Activated CD4-positive, alpha-beta T cell treated with anti-CD3 and anti-CD28 coated beads, Interleukin-2, amount 10 ng/mL, durations not matched to agents 24 days and 14 days (primary cell): ENCODE data around the gene LTBP1. TPM values are rescaled to one million over a fixed set of nuclear protein-coding genes. Genes with fewer than 3 reads are reported as not detected.

Source experiments
- DNase-seq: peaks from one replicate; pipeline ENCODE4 v3.0.0; 2022
- H3K27ac Mint-ChIP-seq: one replicate; pipeline ENCODE4 v1.8.0; 2022; ENCODE audit warnings: mild to moderate bottlenecking, mixed read lengths
- H3K27me3 Mint-ChIP-seq: one replicate; pipeline ENCODE4 v1.8.0; 2022; ENCODE audit warnings: mixed read lengths
- H3K36me3 Mint-ChIP-seq: one replicate; pipeline ENCODE4 v1.8.0; 2022; ENCODE audit warnings: low read depth, mild to moderate bottlenecking, mixed read lengths
- H3K4me1 Mint-ChIP-seq: one replicate; pipeline ENCODE4 v1.8.0; 2021; ENCODE audit warnings: mixed read lengths
- H3K4me3 Mint-ChIP-seq: one replicate; pipeline ENCODE4 v1.8.0; 2022; ENCODE audit warnings: mild to moderate bottlenecking, moderate library complexity, mixed read lengths
- H3K9me3 Mint-ChIP-seq: one replicate; pipeline ENCODE4 v1.8.0; 2021; ENCODE audit warnings: mixed read lengths
- intact Hi-C: fragments of 100-400 bp; cut with micrococcal nuclease; formaldehyde crosslinking; loops from one replicate; pipeline ENCODE4 v1.15.1; 2023
- total RNA-seq: library from RNA; stranded (reverse); gene quantifications from 2 replicates; pipeline ENCODE4 v1.2.3, GENCODE V29; 2022

The LTBP1 gene
- total RNA-seq, 1 donor from 2014 or later = 0.21 TPM

DNA sequence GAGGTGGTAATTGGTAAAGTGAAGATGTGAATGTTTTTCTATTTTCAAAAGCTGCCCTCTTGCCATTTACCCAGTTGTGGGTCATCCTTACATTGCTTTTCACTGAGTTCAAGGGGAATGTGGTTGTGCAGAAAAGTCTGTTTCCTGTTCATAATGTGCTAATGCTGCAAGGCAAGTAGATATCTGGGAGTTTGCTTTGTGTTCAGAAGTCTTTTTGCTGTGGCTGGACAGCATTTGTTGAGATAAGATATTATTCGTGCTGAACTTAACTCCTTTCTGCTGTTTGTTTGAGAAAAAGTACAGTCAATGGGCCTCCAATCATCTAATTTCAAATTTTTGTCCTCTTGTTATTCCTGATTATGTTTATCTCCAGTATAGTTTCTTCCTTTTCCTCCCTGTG, 263.2 kb downstream of the LTBP1 start:
- no peaks in the 10 kb centered on the region for H3K36me3 Mint-ChIP-seq
- H3K4me1 Mint-ChIP-seq = peaks cover 3% of the 10 kb centered on the region
- no peak overlapping the region for H3K27ac Mint-ChIP-seq
- H3K27me3 Mint-ChIP-seq = peaks cover 1% of the 10 kb centered on the region
- intact Hi-C loops = no loop called here
- no peak for DNase-seq
- no peaks in the 10 kb centered on the region for H3K9me3 Mint-ChIP-seq
- H3K4me3 Mint-ChIP-seq = no peak overlapping the region

DNA sequence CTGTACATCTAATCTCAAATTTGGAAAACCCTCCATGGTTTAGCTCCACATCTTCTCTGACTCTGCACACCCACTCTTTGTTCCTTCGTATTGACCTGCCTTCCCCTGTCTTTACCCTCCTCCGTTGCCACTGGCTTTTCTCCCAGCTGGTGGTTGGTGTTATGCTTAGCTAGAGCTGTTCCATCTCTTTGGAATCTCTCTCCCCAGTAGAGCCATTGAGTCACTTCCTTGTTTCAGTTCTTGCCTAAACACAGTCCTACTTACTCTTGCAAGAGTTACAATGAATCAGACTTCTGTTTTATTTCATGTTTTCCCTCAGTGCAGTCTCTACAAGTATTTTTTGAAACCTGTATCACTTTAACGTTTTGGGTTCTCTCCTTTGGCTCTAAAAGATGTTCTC, 263.9 kb downstream of the LTBP1 start:
- DNase-seq = no peak
- Mint-ChIP-seq H3K27ac (no peak overlapping the region), H3K27me3 (peaks cover 1% of the 10 kb centered on the region), H3K9me3 (no peaks in the 10 kb centered on the region), H3K4me1 (peaks cover 3% of the 10 kb centered on the region), H3K36me3 (no peaks in the 10 kb centered on the region), H3K4me3 (no peak overlapping the region)
- intact Hi-C loops = no loop called here

DNA sequence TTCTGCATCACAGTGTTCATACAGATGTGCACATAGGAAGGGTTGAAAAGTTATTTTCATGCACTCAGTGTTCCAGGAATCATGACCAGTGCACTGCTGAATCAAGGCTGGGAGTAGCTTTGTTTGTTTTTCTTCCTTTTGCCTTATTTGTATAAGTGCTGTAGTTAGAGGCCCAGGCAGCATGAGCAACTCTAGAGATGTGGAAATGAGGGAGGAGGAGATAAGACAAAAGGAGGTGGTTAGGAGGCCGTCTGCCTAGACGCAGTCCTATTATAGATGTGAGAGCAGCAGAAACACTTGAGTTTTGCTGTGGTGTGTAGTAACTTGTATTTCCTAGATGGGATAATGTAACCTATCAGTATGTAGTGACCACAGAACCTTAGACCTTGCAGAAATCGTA, 265.4 kb downstream of the LTBP1 start:
- peaks cover 1% of the 10 kb centered on the region for H3K27me3 Mint-ChIP-seq
- no peaks in the 10 kb centered on the region for H3K36me3 Mint-ChIP-seq
- DNase-seq = no peak
- no peaks in the 10 kb centered on the region for H3K9me3 Mint-ChIP-seq
- H3K27ac Mint-ChIP-seq = no peak overlapping the region
- peaks cover 3% of the 10 kb centered on the region for H3K4me1 Mint-ChIP-seq
- no peak overlapping the region for H3K4me3 Mint-ChIP-seq
- intact Hi-C loops = no loop called here

DNA sequence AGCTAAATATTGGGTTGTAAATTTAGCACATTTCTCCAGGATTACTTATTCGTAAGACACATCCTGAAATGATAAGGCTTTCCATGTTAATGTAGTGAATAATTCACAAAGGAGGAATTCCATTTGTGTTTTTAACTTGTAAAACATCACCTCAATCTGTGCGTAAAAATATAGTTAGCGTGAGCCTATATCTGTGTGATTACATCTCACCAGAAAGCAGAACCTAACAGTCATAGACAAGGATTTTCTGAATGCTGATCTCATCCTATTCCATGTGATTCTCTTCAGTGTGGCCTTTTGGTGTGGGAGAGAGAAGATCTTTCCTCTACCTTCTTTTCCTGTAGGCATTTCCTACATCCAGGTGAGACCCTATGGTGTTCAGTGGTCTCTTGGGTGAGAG, 266.5 kb downstream of the LTBP1 start:
- H3K27ac Mint-ChIP-seq = no peak overlapping the region
- intact Hi-C loops = no loop called here
- peaks cover 3% of the 10 kb centered on the region for H3K4me1 Mint-ChIP-seq
- H3K27me3 Mint-ChIP-seq = peaks cover 1% of the 10 kb centered on the region
- no peaks in the 10 kb centered on the region for H3K9me3 Mint-ChIP-seq
- no peaks in the 10 kb centered on the region for H3K36me3 Mint-ChIP-seq
- no peak overlapping the region for H3K4me3 Mint-ChIP-seq
- no peak for DNase-seq

DNA sequence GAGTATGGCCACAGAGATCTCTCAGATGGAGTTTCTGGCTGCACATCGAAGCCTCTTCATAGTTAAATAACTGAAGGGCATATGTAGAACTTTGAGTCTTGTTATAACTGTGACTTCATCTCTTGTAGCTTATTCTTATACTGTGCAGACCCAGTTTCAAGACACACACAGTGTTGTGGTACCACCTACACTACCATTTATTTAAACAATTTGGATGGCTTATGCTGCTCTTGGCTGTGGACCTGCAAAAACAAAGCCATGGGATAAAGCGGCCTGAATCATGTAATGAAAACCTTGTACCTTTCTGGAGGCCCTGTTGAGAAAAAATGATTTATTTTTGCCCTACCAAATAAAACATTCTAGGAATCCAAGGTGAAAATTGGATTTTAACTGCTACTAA, 266.9 kb downstream of the LTBP1 start:
- intact Hi-C loops = no loop called here
- Mint-ChIP-seq H3K27me3 (no peaks in the 10 kb centered on the region), H3K4me3 (no peak overlapping the region), H3K27ac (no peak overlapping the region), H3K9me3 (no peaks in the 10 kb centered on the region), H3K4me1 (peaks cover 3% of the 10 kb centered on the region), H3K36me3 (no peaks in the 10 kb centered on the region)
- no peak for DNase-seq

DNA sequence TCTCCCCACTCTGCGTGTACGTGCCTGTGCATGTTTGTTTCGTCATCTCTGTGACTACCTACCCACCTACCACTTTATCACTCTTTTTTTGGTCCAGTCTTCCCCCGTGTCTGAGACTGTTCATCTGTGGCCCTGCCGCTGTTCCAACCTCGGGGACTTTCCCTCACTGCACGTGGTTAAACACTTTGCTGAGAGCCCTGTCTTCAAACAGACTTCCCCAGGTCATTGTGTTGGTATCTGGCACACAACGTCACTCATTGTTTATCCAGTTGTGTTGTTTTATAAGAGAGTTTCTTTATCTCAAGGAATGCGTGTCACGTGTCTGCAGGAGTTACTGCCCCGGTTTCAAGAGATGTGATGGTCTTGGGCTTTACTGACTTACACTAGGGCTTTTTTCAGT, 267.7 kb downstream of the LTBP1 start:
- Mint-ChIP-seq H3K4me1 (peaks cover 4% of the 10 kb centered on the region), H3K36me3 (no peaks in the 10 kb centered on the region), H3K27me3 (peaks cover under 1% of the 10 kb centered on the region), H3K27ac (no peak overlapping the region), H3K4me3 (no peak overlapping the region), H3K9me3 (no peaks in the 10 kb centered on the region)
- no peak for DNase-seq
- intact Hi-C loops = no loop called here

DNA sequence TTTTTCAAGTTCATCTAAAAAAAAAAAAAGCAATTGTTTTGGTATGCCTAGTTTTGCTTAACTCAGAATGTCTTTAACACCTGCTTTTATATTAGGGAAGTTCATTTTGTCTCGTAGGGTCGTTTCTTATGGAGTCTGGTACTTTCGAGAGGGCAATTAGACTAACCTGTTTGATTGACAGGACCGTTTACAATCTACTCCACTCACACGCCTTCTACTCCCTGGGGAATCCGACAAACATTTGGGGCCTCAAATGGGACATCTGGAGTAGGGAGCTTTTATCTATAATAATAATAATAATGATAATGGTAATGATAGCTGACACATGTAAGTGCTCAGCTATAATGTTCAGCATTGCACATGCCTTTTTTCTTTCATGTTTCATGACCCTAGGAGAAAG, 268.1 kb downstream of the LTBP1 start:
- no peak overlapping the region for H3K4me3 Mint-ChIP-seq
- H3K27me3 Mint-ChIP-seq = peaks cover 5% of the 10 kb centered on the region
- no peak for DNase-seq
- intact Hi-C loops = no loop called here
- peaks cover 8% of the 10 kb centered on the region for H3K4me1 Mint-ChIP-seq
- H3K9me3 Mint-ChIP-seq = no peaks in the 10 kb centered on the region
- no peak overlapping the region for H3K27ac Mint-ChIP-seq
- H3K36me3 Mint-ChIP-seq = no peaks in the 10 kb centered on the region

DNA sequence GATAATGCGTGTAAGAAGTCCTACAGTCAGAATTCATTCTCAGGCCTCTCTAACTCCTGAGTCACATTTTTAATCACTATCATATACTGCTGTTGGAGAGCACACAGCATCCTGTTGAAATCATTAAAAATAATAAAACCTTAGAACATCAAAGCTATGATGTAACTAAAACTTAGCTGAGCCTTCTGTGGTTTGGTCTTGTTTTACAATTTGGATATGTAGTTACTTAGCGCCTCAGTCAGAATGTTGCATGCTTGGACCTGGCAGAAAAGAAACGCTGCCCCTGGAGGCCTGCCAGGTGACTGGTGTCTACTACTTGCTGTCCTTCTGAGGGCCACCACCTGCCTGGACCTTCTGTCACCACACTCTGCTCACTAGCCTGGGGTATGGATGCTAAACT, 268.5 kb downstream of the LTBP1 start:
- peaks cover 11% of the 10 kb centered on the region for H3K4me1 Mint-ChIP-seq
- H3K36me3 Mint-ChIP-seq = no peaks in the 10 kb centered on the region
- no peak overlapping the region for H3K4me3 Mint-ChIP-seq
- no peak overlapping the region for H3K27ac Mint-ChIP-seq
- DNase-seq = no peak
- intact Hi-C loops = no loop called here
- H3K27me3 Mint-ChIP-seq = peaks cover 5% of the 10 kb centered on the region
- no peaks in the 10 kb centered on the region for H3K9me3 Mint-ChIP-seq

DNA sequence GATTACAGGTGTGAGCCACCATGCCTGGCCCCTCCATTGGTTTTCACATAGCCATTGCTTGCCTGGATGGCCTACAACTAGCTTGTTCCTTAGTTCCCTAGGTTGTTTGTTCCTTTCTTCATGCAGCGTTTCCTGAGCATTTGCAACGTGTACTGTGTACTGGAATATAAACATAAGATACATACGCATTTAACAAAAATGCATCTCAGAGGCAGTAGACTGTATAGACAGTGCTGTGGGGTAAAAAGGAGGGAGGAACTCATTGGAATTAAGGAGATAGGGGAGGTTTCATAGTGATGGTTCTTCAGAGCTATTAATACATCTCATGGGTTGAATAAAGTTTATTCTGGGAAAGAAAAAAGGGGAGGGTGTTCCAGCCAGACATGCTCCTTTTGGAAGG, 269.2 kb downstream of the LTBP1 start:
- intact Hi-C loops = no loop called here
- no peaks in the 10 kb centered on the region for H3K9me3 Mint-ChIP-seq
- no peaks in the 10 kb centered on the region for H3K36me3 Mint-ChIP-seq

DNA sequence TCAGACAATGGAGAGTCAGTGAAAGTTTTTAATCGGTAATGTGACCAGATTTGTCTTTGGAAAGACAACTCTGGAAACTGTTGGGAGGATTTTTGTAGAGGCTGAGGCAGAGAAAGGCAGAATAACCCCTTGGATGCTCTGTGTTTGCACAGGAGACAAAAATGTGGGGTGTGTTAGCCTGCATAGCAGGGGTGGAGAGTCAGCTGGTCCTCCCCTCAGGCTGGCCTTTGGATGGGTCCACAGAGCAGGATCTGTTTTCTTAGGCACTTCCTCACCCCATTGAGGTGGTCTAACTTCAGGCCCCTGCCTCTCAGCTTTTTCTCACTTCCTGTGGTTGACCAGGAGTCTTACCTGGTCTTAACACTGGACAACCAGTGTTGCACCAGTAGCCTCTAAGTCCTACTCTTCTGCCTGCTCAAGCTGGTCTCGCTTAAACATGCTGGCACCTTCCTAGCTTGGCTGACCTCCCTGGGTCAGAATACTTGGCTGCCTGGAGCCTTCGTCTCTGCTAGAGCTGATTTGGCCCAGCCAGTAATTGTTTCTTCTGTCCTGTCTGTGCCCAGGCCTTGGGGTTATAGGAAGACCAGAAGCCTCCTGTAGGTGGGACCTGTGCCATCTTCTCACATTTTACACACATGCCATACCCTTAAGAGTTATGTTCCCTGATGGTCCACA, 269.9 kb downstream of the LTBP1 start:
- Mint-ChIP-seq H3K9me3 (no peaks in the 10 kb centered on the region), H3K4me3 (no peak overlapping the region), H3K36me3 (no peaks in the 10 kb centered on the region), H3K27ac (no peak overlapping the region), H3K4me1 (peaks cover 11% of the 10 kb centered on the region), H3K27me3 (peaks cover 9% of the 10 kb centered on the region)
- intact Hi-C loops = no loop called here
- no peak for DNase-seq

More for the DNA sequence above, 269.2 kb downstream of the LTBP1 start:
- no peak for DNase-seq
- Mint-ChIP-seq H3K27ac (no peak overlapping the region), H3K27me3 (peaks cover 6% of the 10 kb centered on the region), H3K4me3 (no peak overlapping the region), H3K4me1 (peaks cover 11% of the 10 kb centered on the region)

DNA sequence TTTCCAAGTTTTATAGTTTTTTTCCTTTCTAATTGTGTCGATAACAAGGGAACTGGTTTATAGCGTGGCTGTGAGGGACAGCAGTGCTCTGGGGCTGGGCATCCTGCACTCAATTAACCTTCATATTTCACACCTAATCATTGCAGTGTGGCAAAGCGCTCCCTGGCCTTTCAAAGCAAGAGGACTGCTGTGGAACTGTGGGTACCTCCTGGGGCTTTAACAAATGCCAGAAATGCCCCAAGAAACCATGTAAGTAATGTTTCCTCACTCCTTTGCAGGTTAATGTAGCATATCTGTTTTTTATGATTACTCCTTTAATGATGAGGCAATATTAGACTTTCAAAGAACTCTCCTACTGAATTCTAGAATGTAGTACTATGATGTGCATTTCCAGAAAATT, 270.7 kb downstream of the LTBP1 start:
- no peaks in the 10 kb centered on the region for H3K36me3 Mint-ChIP-seq
- intact Hi-C loops = no loop called here
- no peak overlapping the region for H3K4me3 Mint-ChIP-seq
- H3K27me3 Mint-ChIP-seq = peaks cover 9% of the 10 kb centered on the region
- H3K9me3 Mint-ChIP-seq = no peaks in the 10 kb centered on the region
- no peak for DNase-seq
- H3K4me1 Mint-ChIP-seq = peaks cover 11% of the 10 kb centered on the region
- no peak overlapping the region for H3K27ac Mint-ChIP-seq

DNA sequence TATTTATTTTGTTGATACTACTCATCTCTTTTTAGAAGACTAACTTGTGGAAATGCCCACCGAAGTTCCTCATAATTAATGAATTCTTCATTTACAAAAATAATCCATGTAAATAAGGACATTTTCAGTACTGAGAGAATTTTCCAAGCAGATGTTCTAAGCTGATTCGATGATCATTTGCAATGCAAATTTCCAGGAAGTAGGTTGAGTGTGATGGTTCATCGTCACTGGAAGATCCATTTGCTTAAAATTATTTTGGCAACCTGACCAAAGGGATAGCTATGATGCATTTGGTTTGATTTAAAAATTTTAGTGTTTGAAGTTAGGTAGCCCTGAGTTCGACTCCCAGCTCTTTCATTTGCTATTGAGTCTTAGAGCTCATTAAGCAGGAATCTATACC, 272.4 kb downstream of the LTBP1 start:
- Mint-ChIP-seq H3K9me3 (no peaks in the 10 kb centered on the region), H3K27ac (no peak overlapping the region), H3K27me3 (peaks cover 12% of the 10 kb centered on the region), H3K4me3 (no peak overlapping the region), H3K36me3 (no peaks in the 10 kb centered on the region), H3K4me1 (peaks cover 11% of the 10 kb centered on the region)
- DNase-seq = no peak
- intact Hi-C loops = no loop called here

DNA sequence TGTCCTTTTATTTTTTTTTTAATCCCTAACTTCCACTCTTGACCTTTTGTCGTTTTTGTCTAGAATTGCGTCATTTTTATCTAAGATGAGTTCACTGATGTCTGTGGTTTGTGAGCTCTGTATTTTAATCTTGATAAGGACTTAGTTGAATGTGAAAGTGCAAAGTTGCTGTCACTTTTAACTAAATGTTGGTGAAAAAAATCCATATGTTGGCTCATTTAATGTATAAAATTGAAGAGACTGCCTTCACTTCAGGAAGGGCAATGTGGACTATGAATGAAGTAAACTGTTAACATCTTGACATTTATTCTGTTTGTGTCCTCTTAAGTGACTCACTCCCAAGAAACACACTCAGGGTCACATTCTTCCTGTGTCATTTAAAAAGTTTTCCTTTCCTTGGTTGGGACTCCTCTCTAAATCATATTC, 273.1 kb downstream of the LTBP1 start:
- H3K36me3 Mint-ChIP-seq = no peaks in the 10 kb centered on the region
- H3K9me3 Mint-ChIP-seq = no peaks in the 10 kb centered on the region
- peaks cover 8% of the 10 kb centered on the region for H3K4me1 Mint-ChIP-seq
- no peak overlapping the region for H3K4me3 Mint-ChIP-seq
- intact Hi-C loops = no loop called here
- DNase-seq = no peak
- peaks cover 12% of the 10 kb centered on the region for H3K27me3 Mint-ChIP-seq
- H3K27ac Mint-ChIP-seq = no peak overlapping the region

DNA sequence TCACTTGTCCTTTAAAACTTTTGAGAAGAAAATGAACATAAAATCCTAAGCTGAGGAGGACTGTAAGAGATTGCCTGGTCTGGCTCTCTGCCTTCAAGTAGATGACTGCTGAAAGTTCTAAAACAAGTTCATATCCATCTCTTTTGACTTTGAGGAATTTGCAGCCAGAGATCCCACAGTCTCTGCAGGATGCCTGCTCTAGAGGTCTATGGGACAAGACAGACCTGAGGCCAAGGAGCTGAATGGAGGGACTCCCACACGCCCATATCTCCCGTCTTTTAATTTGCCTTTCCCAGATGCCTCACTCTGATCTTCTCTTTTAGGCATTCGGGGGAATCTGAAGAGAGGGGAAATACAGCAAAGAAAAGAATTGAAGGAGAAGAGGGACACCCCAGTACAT, 273.8 kb downstream of the LTBP1 start:
- DNase-seq = no peak
- intact Hi-C loops = no loop called here

More for the DNA sequence above, 273.8 kb downstream of the LTBP1 start:
- peaks cover 12% of the 10 kb centered on the region for H3K27me3 Mint-ChIP-seq
- H3K4me3 Mint-ChIP-seq = no peak overlapping the region
- H3K9me3 Mint-ChIP-seq = no peaks in the 10 kb centered on the region
- no peaks in the 10 kb centered on the region for H3K36me3 Mint-ChIP-seq
- H3K27ac Mint-ChIP-seq = no peak overlapping the region
- peaks cover 8% of the 10 kb centered on the region for H3K4me1 Mint-ChIP-seq
